HepG2 (cell line): Measurements from ENCODE around the gene CBLC. TPM values are rescaled to one million over a fixed set of nuclear protein-coding genes. Genes with fewer than 3 reads are reported as not detected.
A peak's percentile ranks its signal among the peaks of the same experiment; 100 is the strongest.

Experiments used
- CEBPB ChIP-seq: IDR thresholded peaks from 2 replicates; pipeline ENCODE4 v1.6.1; 2011; ENCODE audit warnings: low read depth, low read length, improper control_type of control experiment, borderline replicate concordance
- GATA4 ChIP-seq: sonication (generic); IDR thresholded peaks from 2 replicates; pipeline ENCODE4 v1.6.1; 2016; ENCODE audit warnings: antibody characterized with exemption, low read depth, borderline replicate concordance
- JUND ChIP-seq: sonication (generic); formaldehyde crosslinking; IDR thresholded peaks from 2 replicates; pipeline ENCODE4 v1.8.0; 2022; ENCODE audit warnings: mild to moderate bottlenecking, missing genetic modification reagents
- NFIB ChIP-seq: sonication (generic); formaldehyde crosslinking; IDR thresholded peaks from 2 replicates; pipeline ENCODE4 v1.9.0; 2021; ENCODE audit warnings: missing genetic modification reagents, mild to moderate bottlenecking, borderline replicate concordance
- NR1H2 ChIP-seq: sonication (generic); formaldehyde crosslinking; IDR thresholded peaks from 2 replicates; pipeline ENCODE4 v1.8.1; 2022; ENCODE audit warnings: low read depth, missing genetic modification reagents, borderline replicate concordance
- POLR2AphosphoS2 ChIP-seq: IDR thresholded peaks from 2 replicates; pipeline ENCODE4 v1.6.1; 2011; ENCODE audit warnings: low read depth, low read length, improper control_type of control experiment
- RARA ChIP-seq: IDR thresholded peaks from 2 replicates; pipeline ENCODE4 v1.6.1; 2016; ENCODE audit warnings: missing genetic modification reagents, missing compliant biosample characterization
- SAP130 ChIP-seq: IDR thresholded peaks from 2 replicates; pipeline ENCODE4 v1.6.1; 2016; ENCODE audit warnings: low read depth
- SP1 ChIP-seq, 2 experiments: fragments of 450-650 bp in 1 of 2; sonication (generic) in 1 of 2; formaldehyde crosslinking in 1 of 2; IDR thresholded peaks; 2 replicates each; pipeline versions ENCODE4 v1.4.0 to v1.6.1; 2016 to 2020; ENCODE audit warnings: missing genetic modification reagents in 1 of 2
- SP4 ChIP-seq: sonication (generic); formaldehyde crosslinking; IDR thresholded peaks from 2 replicates; pipeline ENCODE4 v1.8.1; 2023; ENCODE audit warnings: mild to moderate bottlenecking, missing genetic modification reagents
- TBX2 ChIP-seq: sonication (generic); formaldehyde crosslinking; IDR thresholded peaks from 2 replicates; pipeline ENCODE4 v1.5.0; 2020; ENCODE audit warnings: missing genetic modification reagents, mild to moderate bottlenecking, borderline replicate concordance
- ZNF558 ChIP-seq: sonication (generic); formaldehyde crosslinking; IDR thresholded peaks from 2 replicates; pipeline ENCODE4 v1.9.0; 2022; ENCODE audit warnings: mild to moderate bottlenecking, missing genetic modification reagents, borderline replicate concordance
- polyA plus RNA-seq, 8 experiments: library from polyadenylated mRNA; depleted of rRNA in 3 of 8; stranded (reverse) in 7 of 8; unstranded in 1 of 8; fragments of >200 nt; fragmentation: Illumina TruSeq in 4 of 8; extraction: Trizol in 4 of 8; gene quantifications; 2 replicates each; pipeline versions ENCODE4 v1.2.1 to v1.2.3, GENCODE V29; 2011 to 2016; ENCODE audit warnings: low read depth in 4 of 8, missing spikeins in 1 of 8, mixed read lengths in 1 of 8; ENCODE audit not compliant: insufficient read depth in 1 of 8
- total RNA-seq, 5 experiments: library from RNA; depleted of rRNA; stranded (reverse); fragments of >200 nt; fragmentation: Illumina TruSeq; extraction: Trizol; gene quantifications; 2 replicates each; pipeline ENCODE4 v1.2.3, GENCODE V29; 2016; ENCODE audit warnings: low read depth in 1 of 5
- TF ChIP-seq, protein P1 (sequence below): sonication (generic); formaldehyde crosslinking; conservative IDR thresholded peaks from 2 replicates; pipeline ENCODE4 v1.4.0; 2020; ENCODE audit warnings: missing genetic modification reagents
- TF ChIP-seq, protein P2 (sequence below): sonication (generic); formaldehyde crosslinking; IDR thresholded peaks from 2 replicates; pipeline ENCODE4 v1.5.0; 2020; ENCODE audit warnings: mild to moderate bottlenecking, missing genetic modification reagents, borderline replicate concordance
- TF ChIP-seq, protein P3 (sequence below): sonication (generic); formaldehyde crosslinking; IDR thresholded peaks from 2 replicates; pipeline ENCODE4 v1.4.0; 2020; ENCODE audit warnings: mild to moderate bottlenecking, missing genetic modification reagents
- TF ChIP-seq, protein P4 (sequence below): sonication (generic); formaldehyde crosslinking; IDR thresholded peaks from 2 replicates; pipeline ENCODE4 v1.4.0; 2020; ENCODE audit warnings: missing genetic modification reagents

The CBLC gene
- total and polyA plus RNA-seq, 2 of the 13 experiments (the other 11 are each of a cell fraction or from before 2014, with no cell fraction given) = 1.8 to 2.6 TPM

DNA sequence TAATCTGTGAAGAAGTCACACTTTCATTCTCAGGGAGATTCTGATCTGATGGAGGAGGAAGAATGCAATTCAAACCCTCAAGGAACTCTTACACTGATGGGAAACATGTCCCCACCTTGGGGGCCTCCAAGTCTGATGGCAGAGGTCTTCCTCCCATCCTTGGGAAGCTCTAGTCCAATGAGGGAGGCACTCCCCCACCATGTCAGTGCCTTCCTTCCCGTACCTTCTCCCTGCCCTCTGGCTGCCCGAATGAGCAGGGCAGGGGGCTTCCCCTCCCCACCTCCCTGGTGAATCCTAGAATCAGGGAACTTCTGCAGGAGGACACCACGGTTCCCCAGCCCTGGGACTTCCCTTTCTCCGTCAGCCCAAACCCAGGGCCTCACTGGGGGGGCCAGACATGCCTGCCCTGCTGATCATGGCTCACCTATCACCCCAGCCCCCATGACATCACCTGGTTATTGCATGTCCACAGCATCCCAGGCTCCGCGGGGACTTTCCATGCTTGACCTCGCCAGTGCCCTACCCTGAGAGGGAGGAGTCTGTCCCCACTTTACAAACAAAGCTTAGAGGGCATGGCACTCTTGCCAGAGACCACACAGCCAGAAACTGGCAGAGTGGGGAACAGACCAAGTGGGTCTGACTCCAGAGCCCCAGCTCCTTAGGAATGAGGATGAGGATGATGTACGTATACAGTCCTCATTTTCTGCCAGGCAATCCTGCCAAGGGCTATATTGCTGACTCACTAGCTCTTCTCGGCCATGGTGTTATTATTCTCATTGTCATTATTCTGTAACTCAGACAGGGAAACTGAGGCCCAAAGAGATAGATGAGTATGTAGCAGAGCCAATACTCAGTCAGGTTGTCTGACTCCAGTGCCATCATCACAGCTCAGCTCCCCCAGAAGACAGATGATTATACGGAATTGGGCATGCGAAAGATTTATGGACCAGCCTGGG, 38.8 kb upstream of the CBLC start (continued):
- TF ChIP-seq, protein P1, sequence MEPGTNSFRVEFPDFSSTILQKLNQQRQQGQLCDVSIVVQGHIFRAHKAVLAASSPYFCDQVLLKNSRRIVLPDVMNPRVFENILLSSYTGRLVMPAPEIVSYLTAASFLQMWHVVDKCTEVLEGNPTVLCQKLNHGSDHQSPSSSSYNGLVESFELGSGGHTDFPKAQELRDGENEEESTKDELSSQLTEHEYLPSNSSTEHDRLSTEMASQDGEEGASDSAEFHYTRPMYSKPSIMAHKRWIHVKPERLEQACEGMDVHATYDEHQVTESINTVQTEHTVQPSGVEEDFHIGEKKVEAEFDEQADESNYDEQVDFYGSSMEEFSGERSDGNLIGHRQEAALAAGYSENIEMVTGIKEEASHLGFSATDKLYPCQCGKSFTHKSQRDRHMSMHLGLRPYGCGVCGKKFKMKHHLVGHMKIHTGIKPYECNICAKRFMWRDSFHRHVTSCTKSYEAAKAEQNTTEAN (CRISPR knock-in tag) = no peak
- TF ChIP-seq ZNF558 (CRISPR knock-in tag) = no peak
- TF ChIP-seq POLR2AphosphoS2 = no peak
- no peak for TF ChIP-seq NR1H2 (CRISPR knock-in tag)
- TF ChIP-seq TBX2 (CRISPR knock-in tag) = no peak
- TF ChIP-seq, protein P2, sequence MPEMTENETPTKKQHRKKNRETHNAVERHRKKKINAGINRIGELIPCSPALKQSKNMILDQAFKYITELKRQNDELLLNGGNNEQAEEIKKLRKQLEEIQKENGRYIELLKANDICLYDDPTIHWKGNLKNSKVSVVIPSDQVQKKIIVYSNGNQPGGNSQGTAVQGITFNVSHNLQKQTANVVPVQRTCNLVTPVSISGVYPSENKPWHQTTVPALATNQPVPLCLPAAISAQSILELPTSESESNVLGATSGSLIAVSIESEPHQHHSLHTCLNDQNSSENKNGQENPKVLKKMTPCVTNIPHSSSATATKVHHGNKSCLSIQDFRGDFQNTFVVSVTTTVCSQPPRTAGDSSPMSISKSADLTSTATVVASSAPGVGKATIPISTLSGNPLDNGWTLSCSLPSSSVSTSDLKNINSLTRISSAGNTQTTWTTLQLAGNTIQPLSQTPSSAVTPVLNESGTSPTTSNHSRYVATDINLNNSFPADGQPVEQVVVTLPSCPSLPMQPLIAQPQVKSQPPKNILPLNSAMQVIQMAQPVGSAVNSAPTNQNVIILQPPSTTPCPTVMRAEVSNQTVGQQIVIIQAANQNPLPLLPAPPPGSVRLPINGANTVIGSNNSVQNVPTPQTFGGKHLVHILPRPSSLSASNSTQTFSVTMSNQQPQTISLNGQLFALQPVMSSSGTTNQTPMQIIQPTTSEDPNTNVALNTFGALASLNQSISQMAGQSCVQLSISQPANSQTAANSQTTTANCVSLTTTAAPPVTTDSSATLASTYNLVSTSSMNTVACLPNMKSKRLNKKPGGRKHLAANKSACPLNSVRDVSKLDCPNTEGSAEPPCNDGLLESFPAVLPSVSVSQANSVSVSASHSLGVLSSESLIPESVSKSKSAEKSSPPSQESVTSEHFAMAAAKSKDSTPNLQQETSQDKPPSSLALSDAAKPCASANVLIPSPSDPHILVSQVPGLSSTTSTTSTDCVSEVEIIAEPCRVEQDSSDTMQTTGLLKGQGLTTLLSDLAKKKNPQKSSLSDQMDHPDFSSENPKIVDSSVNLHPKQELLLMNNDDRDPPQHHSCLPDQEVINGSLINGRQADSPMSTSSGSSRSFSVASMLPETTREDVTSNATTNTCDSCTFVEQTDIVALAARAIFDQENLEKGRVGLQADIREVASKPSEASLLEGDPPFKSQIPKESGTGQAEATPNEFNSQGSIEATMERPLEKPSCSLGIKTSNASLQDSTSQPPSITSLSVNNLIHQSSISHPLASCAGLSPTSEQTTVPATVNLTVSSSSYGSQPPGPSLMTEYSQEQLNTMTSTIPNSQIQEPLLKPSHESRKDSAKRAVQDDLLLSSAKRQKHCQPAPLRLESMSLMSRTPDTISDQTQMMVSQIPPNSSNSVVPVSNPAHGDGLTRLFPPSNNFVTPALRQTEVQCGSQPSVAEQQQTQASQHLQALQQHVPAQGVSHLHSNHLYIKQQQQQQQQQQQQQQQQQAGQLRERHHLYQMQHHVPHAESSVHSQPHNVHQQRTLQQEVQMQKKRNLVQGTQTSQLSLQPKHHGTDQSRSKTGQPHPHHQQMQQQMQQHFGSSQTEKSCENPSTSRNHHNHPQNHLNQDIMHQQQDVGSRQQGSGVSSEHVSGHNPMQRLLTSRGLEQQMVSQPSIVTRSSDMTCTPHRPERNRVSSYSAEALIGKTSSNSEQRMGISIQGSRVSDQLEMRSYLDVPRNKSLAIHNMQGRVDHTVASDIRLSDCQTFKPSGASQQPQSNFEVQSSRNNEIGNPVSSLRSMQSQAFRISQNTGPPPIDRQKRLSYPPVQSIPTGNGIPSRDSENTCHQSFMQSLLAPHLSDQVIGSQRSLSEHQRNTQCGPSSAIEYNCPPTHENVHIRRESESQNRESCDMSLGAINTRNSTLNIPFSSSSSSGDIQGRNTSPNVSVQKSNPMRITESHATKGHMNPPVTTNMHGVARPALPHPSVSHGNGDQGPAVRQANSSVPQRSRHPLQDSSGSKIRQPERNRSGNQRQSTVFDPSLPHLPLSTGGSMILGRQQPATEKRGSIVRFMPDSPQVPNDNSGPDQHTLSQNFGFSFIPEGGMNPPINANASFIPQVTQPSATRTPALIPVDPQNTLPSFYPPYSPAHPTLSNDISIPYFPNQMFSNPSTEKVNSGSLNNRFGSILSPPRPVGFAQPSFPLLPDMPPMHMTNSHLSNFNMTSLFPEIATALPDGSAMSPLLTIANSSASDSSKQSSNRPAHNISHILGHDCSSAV = no peak
- TF ChIP-seq GATA4 = no peak
- TF ChIP-seq CEBPB = peak; percentile 20; the same call in 1 of the 2 replicates
- peak; percentile 34; the same call in 1 of the 2 replicates for TF ChIP-seq SP4 (CRISPR knock-in tag)
- TF ChIP-seq, protein P3, sequence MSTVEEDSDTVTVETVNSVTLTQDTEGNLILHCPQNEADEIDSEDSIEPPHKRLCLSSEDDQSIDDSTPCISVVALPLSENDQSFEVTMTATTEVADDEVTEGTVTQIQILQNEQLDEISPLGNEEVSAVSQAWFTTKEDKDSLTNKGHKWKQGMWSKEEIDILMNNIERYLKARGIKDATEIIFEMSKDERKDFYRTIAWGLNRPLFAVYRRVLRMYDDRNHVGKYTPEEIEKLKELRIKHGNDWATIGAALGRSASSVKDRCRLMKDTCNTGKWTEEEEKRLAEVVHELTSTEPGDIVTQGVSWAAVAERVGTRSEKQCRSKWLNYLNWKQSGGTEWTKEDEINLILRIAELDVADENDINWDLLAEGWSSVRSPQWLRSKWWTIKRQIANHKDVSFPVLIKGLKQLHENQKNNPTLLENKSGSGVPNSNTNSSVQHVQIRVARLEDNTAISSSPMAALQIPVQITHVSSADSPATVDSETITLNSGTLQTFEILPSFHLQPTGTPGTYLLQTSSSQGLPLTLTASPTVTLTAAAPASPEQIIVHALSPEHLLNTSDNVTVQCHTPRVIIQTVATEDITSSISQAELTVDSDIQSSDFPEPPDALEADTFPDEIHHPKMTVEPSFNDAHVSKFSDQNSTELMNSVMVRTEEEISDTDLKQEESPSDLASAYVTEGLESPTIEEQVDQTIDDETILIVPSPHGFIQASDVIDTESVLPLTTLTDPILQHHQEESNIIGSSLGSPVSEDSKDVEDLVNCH (CRISPR knock-in tag) = no peak
- TF ChIP-seq, protein P4, sequence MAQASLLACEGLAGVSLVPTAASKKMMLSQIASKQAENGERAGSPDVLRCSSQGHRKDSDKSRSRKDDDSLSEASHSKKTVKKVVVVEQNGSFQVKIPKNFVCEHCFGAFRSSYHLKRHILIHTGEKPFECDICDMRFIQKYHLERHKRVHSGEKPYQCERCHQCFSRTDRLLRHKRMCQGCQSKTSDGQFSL (CRISPR knock-in tag) = peak; percentile 32; the same call in 1 of the 2 replicates
- no peak for TF ChIP-seq JUND (CRISPR knock-in tag)
- 0 out of 2 replicates have a peak, but pooled peaks have one; percentile 42 for TF ChIP-seq SAP130 (CRISPR knock-in tag)
- peak; percentile 85 for TF ChIP-seq RARA (CRISPR knock-in tag)
- no peak for TF ChIP-seq NFIB
- TF ChIP-seq SP1 (IDR thresholded peaks at IDR 0.05) = no peak
- no peak for TF ChIP-seq SP1 (CRISPR knock-in tag; IDR thresholded peaks at IDR 0.05)
